A549 (cell line): ENCODE results near the gene TMEM161A.

ENCODE experiments used
- ESRRA ChIP-seq: fragments of 150-350 bp; IDR thresholded peaks from 2 replicates; pipeline ENCODE4 v1.6.1; 2014; ENCODE audit warnings: mild to moderate bottlenecking, low read length, borderline replicate concordance
- FOSL2 ChIP-seq, 2 experiments: fragments of 450-650 bp in 1 of 2; fragments of >200 bp in 1 of 2; sonication (Bioruptor Twin) in 1 of 2; formaldehyde crosslinking; IDR thresholded peaks; 2 replicates each; pipeline versions ENCODE4 v1.5.0 to v1.6.1; 2016 to 2020; ENCODE audit warnings: mild to moderate bottlenecking in 1 of 2, moderate library complexity in 1 of 2
- POLR2A ChIP-seq: IDR thresholded peaks from 2 replicates; pipeline ENCODE4 v1.6.1; 2012; ENCODE audit warnings: mild to moderate bottlenecking, low read length
- RAD21 ChIP-seq, 2 experiments: fragments of >200 bp in 1 of 2; sonication (Bioruptor Twin) in 1 of 2; formaldehyde crosslinking in 1 of 2; IDR thresholded peaks in 1 of 2; conservative IDR thresholded peaks in 1 of 2; 2 replicates in 1 of 2; 3 replicates in 1 of 2; pipeline ENCODE4 v1.6.1; 2012 to 2018; ENCODE audit warnings: inconsistent platforms in 1 of 2
- TP53 ChIP-seq: fragments of 250-450 bp; sonication (Bioruptor Pico); IDR thresholded peaks from 2 replicates; pipeline ENCODE4 v1.5.0; 2021; ENCODE audit warnings: mild to moderate bottlenecking, moderate library complexity
- TF ChIP-seq, protein P1 (sequence below): fragments of >200 bp; sonication (Bioruptor Twin); formaldehyde crosslinking; IDR thresholded peaks from 3 replicates; pipeline ENCODE4 v1.5.1; 2016

DNA sequence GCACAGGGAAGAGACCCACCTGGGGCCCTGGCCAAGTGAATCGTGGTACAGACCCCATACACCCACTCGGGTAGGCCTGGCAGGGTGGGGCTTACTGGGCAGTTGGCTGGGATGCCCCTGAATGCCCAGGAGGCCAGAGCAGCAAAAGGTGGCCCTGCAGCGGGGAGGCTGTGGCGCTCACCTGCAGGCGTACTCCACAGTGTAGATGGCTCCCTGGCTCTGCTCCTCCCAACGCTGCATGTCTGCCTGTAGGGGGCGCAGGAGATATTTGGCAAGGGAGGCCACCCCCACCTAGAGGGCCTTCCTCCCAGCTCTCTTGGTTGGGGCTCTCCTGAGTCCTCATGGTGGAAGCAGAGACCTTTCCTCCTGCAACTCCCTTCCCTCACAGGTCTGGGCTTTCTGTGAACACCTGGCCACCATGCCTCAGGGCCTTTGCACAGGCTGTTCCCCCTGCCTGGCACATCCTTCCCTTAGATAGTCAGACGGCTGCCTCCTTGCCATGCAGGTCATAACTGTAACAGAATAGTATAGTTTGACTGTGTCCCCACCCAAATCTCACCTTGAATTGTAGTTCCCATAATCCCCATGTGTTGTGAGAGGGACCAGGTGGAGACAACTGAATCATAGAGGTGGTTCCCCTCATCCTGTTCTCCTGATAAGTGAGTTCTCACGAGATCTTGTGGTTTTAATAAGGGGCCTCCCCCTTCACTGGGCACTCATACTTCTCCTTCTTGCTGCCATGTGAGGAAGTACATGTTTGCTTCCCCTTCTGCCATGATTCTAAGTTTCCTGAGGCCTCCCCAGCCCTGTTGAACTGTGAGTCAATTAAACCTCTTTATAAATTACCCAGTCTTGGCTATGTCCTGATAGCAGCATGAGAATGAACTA is 47.8 kb upstream of the TMEM161A start:
- TF ChIP-seq, protein P1, sequence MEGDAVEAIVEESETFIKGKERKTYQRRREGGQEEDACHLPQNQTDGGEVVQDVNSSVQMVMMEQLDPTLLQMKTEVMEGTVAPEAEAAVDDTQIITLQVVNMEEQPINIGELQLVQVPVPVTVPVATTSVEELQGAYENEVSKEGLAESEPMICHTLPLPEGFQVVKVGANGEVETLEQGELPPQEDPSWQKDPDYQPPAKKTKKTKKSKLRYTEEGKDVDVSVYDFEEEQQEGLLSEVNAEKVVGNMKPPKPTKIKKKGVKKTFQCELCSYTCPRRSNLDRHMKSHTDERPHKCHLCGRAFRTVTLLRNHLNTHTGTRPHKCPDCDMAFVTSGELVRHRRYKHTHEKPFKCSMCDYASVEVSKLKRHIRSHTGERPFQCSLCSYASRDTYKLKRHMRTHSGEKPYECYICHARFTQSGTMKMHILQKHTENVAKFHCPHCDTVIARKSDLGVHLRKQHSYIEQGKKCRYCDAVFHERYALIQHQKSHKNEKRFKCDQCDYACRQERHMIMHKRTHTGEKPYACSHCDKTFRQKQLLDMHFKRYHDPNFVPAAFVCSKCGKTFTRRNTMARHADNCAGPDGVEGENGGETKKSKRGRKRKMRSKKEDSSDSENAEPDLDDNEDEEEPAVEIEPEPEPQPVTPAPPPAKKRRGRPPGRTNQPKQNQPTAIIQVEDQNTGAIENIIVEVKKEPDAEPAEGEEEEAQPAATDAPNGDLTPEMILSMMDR = peak; percentile 46
- TF ChIP-seq RAD21 (conservative IDR thresholded peaks at IDR 0.05 in 1 of 2, IDR thresholded peaks at IDR 0.05 in 1 of 2) = peak in 1 of 2 experiments; percentile 51; a peak in 2 of 5 replicates
- TF ChIP-seq FOSL2 (IDR thresholded peaks at IDR 0.05) = no peak
- no peak for TF ChIP-seq FOSL2 (CRISPR knock-in tag; IDR thresholded peaks at IDR 0.05)
- no peak for TF ChIP-seq POLR2A
- no peak for TF ChIP-seq TP53 (CRISPR knock-in tag)
- no peak for TF ChIP-seq ESRRA
